Smooth muscle cell (in vitro differentiated cells): ENCODE data around the gene XAB2. TPM values are rescaled to one million over a fixed set of nuclear protein-coding genes. Genes with fewer than 3 reads are reported as not detected.

Source experiments
- DNase-seq: peaks from one replicate; lab custom pipeline; 2025; ENCODE audit not compliant: unreplicated experiment; lab: John Stamatoyannopoulos, UW
- H2AFZ ChIP-seq: fragments of 200-600 bp; sonication (generic); 2 replicates; pipeline ENCODE4 v1.6.0; 2016; ENCODE audit warnings: antibody characterized with exemption, low read depth, mild to moderate bottlenecking
- H3F3A ChIP-seq: fragments of 200-600 bp; sonication (generic); 2 replicates; pipeline ENCODE4 v1.6.0; 2017; ENCODE audit warnings: antibody characterized with exemption, low read depth
- H3K27ac ChIP-seq: fragments of 200-600 bp; sonication (generic); 2 replicates; pipeline ENCODE4 v1.5.1; 2016; ENCODE audit warnings: low read depth, mild to moderate bottlenecking
- H3K27me3 ChIP-seq: fragments of 200-600 bp; sonication (generic); 2 replicates; pipeline ENCODE4 v1.6.1; 2016; ENCODE audit warnings: low read depth, mild to moderate bottlenecking
- H3K36me3 ChIP-seq: fragments of 200-600 bp; sonication (generic); 2 replicates; pipeline ENCODE4 v1.5.1; 2016; ENCODE audit warnings: low read depth
- H3K4me1 ChIP-seq: fragments of 200-600 bp; sonication (generic); 2 replicates; pipeline ENCODE4 v1.5.1; 2016; ENCODE audit warnings: low read depth
- H3K4me2 ChIP-seq: fragments of 200-600 bp; sonication (generic); 2 replicates; pipeline ENCODE4 v1.6.0; 2016; ENCODE audit warnings: mild to moderate bottlenecking
- H3K4me3 ChIP-seq: fragments of 200-600 bp; sonication (generic); 2 replicates; pipeline ENCODE4 v1.5.1; 2016; ENCODE audit warnings: mild to moderate bottlenecking
- H3K79me2 ChIP-seq: fragments of 200-600 bp; sonication (generic); 2 replicates; pipeline ENCODE4 v1.6.0; 2016; ENCODE audit warnings: low read depth, mild to moderate bottlenecking
- H3K9ac ChIP-seq: fragments of 200-600 bp; sonication (generic); 2 replicates; pipeline ENCODE4 v1.6.0; 2016; ENCODE audit warnings: low read depth
- H3K9me3 ChIP-seq: fragments of 200-600 bp; sonication (generic); replicated peaks from 2 replicates; pipeline ENCODE4 v1.5.1; 2016; ENCODE audit warnings: low read depth
- H4K20me1 ChIP-seq: fragments of 200-600 bp; sonication (generic); 2 replicates; pipeline ENCODE4 v1.6.0; 2016; ENCODE audit warnings: low read depth
- CTCF ChIP-seq: fragments of 200-600 bp; sonication (generic); IDR thresholded peaks from 2 replicates; pipeline ENCODE4 v1.5.1; 2017; ENCODE audit warnings: borderline replicate concordance, mild to moderate bottlenecking, antibody characterized with exemption; ENCODE audit not compliant: insufficient read depth, poor library complexity, severe bottlenecking
- WGBS: methylation state at CpG from one replicate; pipeline ENCODE4 v1.1.7; 2016; ENCODE audit warnings: low lambda C conversion rate; 5-methylcytosine and 5-hydroxymethylcytosine counted together
- polyA plus RNA-seq: library from polyadenylated mRNA; unstranded; fragments of >200 nt; fragmentation: Nextera tagmentation; extraction: Ambion mirVana; gene quantifications from 2 replicates; pipeline ENCODE4 v1.2.1, GENCODE V29; 2016
- total RNA-seq: library from RNA; depleted of rRNA; stranded (reverse); fragments of >200 nt; gene quantifications from 2 replicates; pipeline ENCODE4 v1.2.3, GENCODE V29; 2014

The XAB2 gene
- total RNA-seq (26.9 and 36.3 TPM in 2 replicates), polyA plus RNA-seq (26.9 and 34.2 TPM in 2 replicates)

GRCh38 chr19:7629347-7630054, at the start of gene XAB2, which contains the start of gene PET100:
Gene XAB2, minus strand, starts transcription at chr19:7629545. Its CDS starts 18 bp downstream, at chr19:7629527.
Gene PET100, plus strand, starts transcription at chr19:7629793. Its CDS starts 41 bp downstream, at chr19:7629834.
- Histone ChIP-seq H3K9ac (peak within 1 kb of the TSS; percentile 98), H4K20me1 (no peaks in the 10 kb centered on the region), H3K4me1 (peaks cover 17% of the 10 kb centered on the region), H3F3A (no peaks in the 10 kb centered on the region), H3K4me3 (peak within 1 kb of the TSS; percentile 83), H2AFZ (peak within 1 kb of the TSS; percentile 60), H3K4me2 (peak within 1 kb of the TSS; percentile 94), H3K36me3 (no peaks in the 10 kb centered on the region), H3K79me2 (peaks cover 45% of the 10 kb centered on the region), H3K9me3 (no peaks in the 10 kb centered on the region), H3K27ac (peak within 1 kb of the TSS; percentile 90), H3K27me3 (no peaks in the 10 kb centered on the region)
- under 1% methylated on average over 40 of the region's 40 CpGs for WGBS
- no peak for TF ChIP-seq CTCF
- DNase-seq: peak; percentile 82

GRCh38 chr19:7677669-7678311, 48.4 kb upstream of the XAB2 start:
- H2AFZ ChIP-seq: no peak overlapping the region
- no peak for DNase-seq
- no peaks in the 10 kb centered on the region for H3K9me3 ChIP-seq
- H3K4me2 ChIP-seq: no peak overlapping the region
- no peak overlapping the region for H3K27ac ChIP-seq
- 59% methylated on average over 12 of the region's 12 CpGs for WGBS
- H3K36me3 ChIP-seq: no peaks in the 10 kb centered on the region
- H3F3A ChIP-seq: no peaks in the 10 kb centered on the region
- no peak overlapping the region for H3K4me3 ChIP-seq
- H4K20me1 ChIP-seq: peaks cover 10% of the 10 kb centered on the region
- H3K4me1 ChIP-seq: no peaks in the 10 kb centered on the region
- TF ChIP-seq CTCF: no peak
- peaks cover 15% of the 10 kb centered on the region for H3K27me3 ChIP-seq
- H3K9ac ChIP-seq: no peak overlapping the region
- H3K79me2 ChIP-seq: peaks cover 5% of the 10 kb centered on the region

GRCh38 chr19:7676854-7677253, 47.5 kb upstream of the XAB2 start, which contains the start of gene MCEMP1:
Gene MCEMP1, plus strand, starts transcription at chr19:7677090. Its CDS starts 31 bp downstream, at chr19:7677121.
- WGBS: 78% methylated on average over 10 of the region's 10 CpGs
- no peak for TF ChIP-seq CTCF
- Histone ChIP-seq H3K27me3 (peaks cover 24% of the 10 kb centered on the region), H3K4me3 (no peak within 1 kb of the TSS), H3K27ac (no peak within 1 kb of the TSS), H2AFZ (no peak within 1 kb of the TSS), H3K79me2 (peaks cover 5% of the 10 kb centered on the region), H3K36me3 (no peaks in the 10 kb centered on the region), H3F3A (no peaks in the 10 kb centered on the region), H3K9ac (no peak within 1 kb of the TSS), H3K4me1 (no peaks in the 10 kb centered on the region), H3K4me2 (no peak within 1 kb of the TSS), H3K9me3 (no peaks in the 10 kb centered on the region), H4K20me1 (peaks cover 1% of the 10 kb centered on the region)
- no peak for DNase-seq
